Activated CD8-positive, alpha-beta memory T cell treated with anti-CD3 and anti-CD28 coated beads for 1 hour (primary cell): ENCODE measurements around the gene IFRD2.
"Not testable (repeated sequence)": the region's sequence is repeated elsewhere in the genome, so short reads cannot be mapped to it uniquely, and the experiment has no call there.

Experiments
- DNase-seq, 2 donors: peaks; one replicate each; pipeline ENCODE4 v3.0.0-alpha.2; 2020; ENCODE audit warnings: low read depth in 1 of 2; ENCODE audit errors: extremely low read depth in 1 of 2

The IFRD2 gene

GRCh38 chr3:50268703-50269451 is 23.4 kb downstream of the IFRD2 start, which contains the start of gene SEMA3B:
TSS of gene SEMA3B (plus strand) at chr3:50269147. CDS start at chr3:50269241, 94 bp downstream.
- DNase-seq = no peak

- no peak for DNase-seq
These were observed 24.0 kb downstream of the IFRD2 start for GRCh38 chr3:50268276-50268675.

- no peak for DNase-seq
These were observed 24.8 kb downstream of the IFRD2 start for GRCh38 chr3:50267280-50267913.

- no peak for DNase-seq
These were observed 25.4 kb downstream of the IFRD2 start for GRCh38 chr3:50266836-50267235.

- DNase-seq = no peak
These were observed 26.2 kb downstream of the IFRD2 start for GRCh38 chr3:50266017-50266416.

GRCh38 chr3:50265571-50265970 is 26.7 kb downstream of the IFRD2 start:
- no peak for DNase-seq

GRCh38 chr3:50264964-50265485 is 27.2 kb downstream of the IFRD2 start:
- DNase-seq = no peak

- no peak for DNase-seq
These were observed 27.8 kb downstream of the IFRD2 start for GRCh38 chr3:50264383-50264963.

- DNase-seq = no peak
These were observed 28.5 kb downstream of the IFRD2 start for GRCh38 chr3:50263478-50264382.

- DNase-seq = no peak
These were observed 29.5 kb downstream of the IFRD2 start for GRCh38 chr3:50262778-50263177.

- DNase-seq = not testable (repeated sequence)
These were observed 30.0 kb downstream of the IFRD2 start for GRCh38 chr3:50262200-50262599.

- no peak for DNase-seq
These were observed 30.7 kb downstream of the IFRD2 start for GRCh38 chr3:50261505-50261904.

GRCh38 chr3:50260942-50261441 is 31.2 kb downstream of the IFRD2 start:
- DNase-seq = no peak

- peak; percentile 46 to 75 for DNase-seq
These were observed 31.9 kb downstream of the IFRD2 start for GRCh38 chr3:50260027-50260941.

GRCh38 chr3:50259432-50260026 is 32.7 kb downstream of the IFRD2 start:
- no peak for DNase-seq

- DNase-seq = no peak
These were observed 33.2 kb downstream of the IFRD2 start for GRCh38 chr3:50258979-50259378.

- DNase-seq = no peak
These were observed 34.1 kb downstream of the IFRD2 start for GRCh38 chr3:50258029-50258680.
